PC-3 (cell line): ENCODE results near the gene SFSWAP. TPM values are rescaled to one million over a fixed set of nuclear protein-coding genes. Genes with fewer than 3 reads are reported as not detected.
"Not testable (repeated sequence)": the region's sequence is repeated elsewhere in the genome, so short reads cannot be mapped to it uniquely, and the experiment has no call there.

ENCODE experiments used
- ATAC-seq: fragments of 200-7000 bp; cut with Tn5 transposase; 2 replicates; pipeline ENCODE4 v1.9.1; 2020; ENCODE audit warnings: mild to moderate bottlenecking, moderate library complexity
- Bru-seq: library from RNA; stranded (reverse); fragments of 400-500 nt; gene quantifications from one replicate; lab custom pipeline; 2021; lab: Mats Ljungman, UMichigan
- BruChase-seq, 2 experiments: library from RNA; stranded (reverse); fragments of 400-500 nt; gene quantifications; one replicate each; lab custom pipeline; 2021; lab: Mats Ljungman, UMichigan
- BruUV-seq: library from RNA; stranded (reverse); fragments of 400-500 nt; replicated peaks from 2 replicates; lab custom pipeline; 2021; lab: Mats Ljungman, UMichigan
- CTCF ChIA-PET: fragments of 300-600 bp; sonication (Branson Sonifier 250); formaldehyde crosslinking; loops from one replicate; lab custom pipeline; 2022; ENCODE audit warnings: antibody characterized with exemption; lab: Charles Lee
- POLR2A ChIA-PET: fragments of 300-600 bp; sonication (Branson Sonifier 250); formaldehyde crosslinking; loops from one replicate; lab custom pipeline; 2022; ENCODE audit warnings: antibody characterized with exemption; ENCODE audit not compliant: unreplicated experiment; lab: Charles Lee
- DNase-seq: peaks from one replicate; pipeline ENCODE4 v3.0.0-alpha.2; 2015
- H2AFZ ChIP-seq: fragments of 300-600 bp; sonication (generic); 2 replicates; pipeline ENCODE4 v1.6.0; 2016; ENCODE audit warnings: antibody characterized with exemption, low read length
- H3F3A ChIP-seq: fragments of 300-600 bp; sonication (generic); one replicate; pipeline ENCODE4 v1.6.0; 2017; ENCODE audit warnings: antibody characterized with exemption, low read length, control low read depth, mild to moderate bottlenecking; ENCODE audit not compliant: unreplicated experiment
- H3K27ac ChIP-seq: fragments of 300-600 bp; sonication (generic); 2 replicates; pipeline ENCODE4 v1.5.1; 2016; ENCODE audit warnings: mild to moderate bottlenecking, low read length
- H3K27me3 ChIP-seq: fragments of 300-600 bp; sonication (generic); 2 replicates; pipeline ENCODE4 v1.6.1; 2016; ENCODE audit warnings: low read length, mixed read lengths
- H3K36me3 ChIP-seq: fragments of 300-600 bp; sonication (generic); 2 replicates; pipeline ENCODE4 v1.6.1; 2016; ENCODE audit warnings: low read depth, mixed run types, low read length, mixed read lengths
- H3K4me1 ChIP-seq: fragments of 300-600 bp; sonication (generic); 2 replicates; pipeline ENCODE4 v1.5.1; 2016; ENCODE audit warnings: low read length; ENCODE audit not compliant: insufficient read depth
- H3K4me2 ChIP-seq: fragments of 300-600 bp; sonication (generic); 2 replicates; pipeline ENCODE4 v1.6.0; 2016; ENCODE audit warnings: low read length
- H3K4me3 ChIP-seq: fragments of 300-600 bp; sonication (generic); 2 replicates; pipeline ENCODE4 v1.5.1; 2016; ENCODE audit warnings: mild to moderate bottlenecking, low read length, mixed read lengths
- H3K79me2 ChIP-seq: fragments of 300-600 bp; sonication (generic); 2 replicates; pipeline ENCODE4 v1.6.1; 2017; ENCODE audit warnings: low read length, mixed read lengths
- H3K9ac ChIP-seq: fragments of 300-600 bp; sonication (generic); 2 replicates; pipeline ENCODE4 v1.6.0; 2016; ENCODE audit warnings: mild to moderate bottlenecking, low read length
- H3K9me2 ChIP-seq: fragments of 300-600 bp; sonication (generic); replicated peaks from 2 replicates; pipeline ENCODE4 v1.6.1; 2016; ENCODE audit warnings: mixed run types, low read length, mixed read lengths
- H3K9me3 ChIP-seq: fragments of 300-600 bp; sonication (generic); 2 replicates; pipeline ENCODE4 v1.6.1; 2016; ENCODE audit warnings: low read length, mixed read lengths
- H4K20me1 ChIP-seq: fragments of 300-600 bp; sonication (generic); 2 replicates; pipeline ENCODE4 v1.6.1; 2016; ENCODE audit warnings: low read length, mixed read lengths
- EZH2 ChIP-seq: fragments of 300-600 bp; sonication (generic); IDR thresholded peaks from one replicate; pipeline ENCODE4 v1.6.1; 2017; ENCODE audit warnings: antibody characterized with exemption, mild to moderate bottlenecking, low read length; ENCODE audit not compliant: unreplicated experiment
- EZH2phosphoT487 ChIP-seq: fragments of 300-600 bp; sonication (generic); IDR thresholded peaks from 2 replicates; pipeline ENCODE4 v1.6.1; 2018; ENCODE audit warnings: mild to moderate bottlenecking, antibody characterized with exemption, low read length, borderline replicate concordance
- intact Hi-C: fragments of 100-400 bp; cut with micrococcal nuclease; formaldehyde crosslinking; loops from 2 replicates; pipeline ENCODE4 v1.9.0; 2023
- long read RNA-seq: library from polyadenylated mRNA; unstranded; transcript quantifications from one replicate; pipeline ENCODE4 v2.0.0, GENCODE V29; 2021; ENCODE audit not compliant: unreplicated experiment
- total RNA-seq: library from RNA; depleted of rRNA; stranded (reverse); fragments of >200 nt; gene quantifications from 2 replicates; pipeline ENCODE4 v1.2.3, GENCODE V29; 2014; rRNA removed
- TF ChIP-seq, protein P1 (sequence below): fragments of 300-600 bp; sonication (generic); conservative IDR thresholded peaks from 2 replicates; pipeline ENCODE4 v1.5.1; 2017; ENCODE audit warnings: antibody characterized with exemption, low read depth, mild to moderate bottlenecking, low read length

SFSWAP gene
- total RNA-seq (57.5 and 64.3 TPM in 2 replicates), Bru-seq, nascent RNA (percentile 92 among the genes with signal in this experiment), BruChase-seq, experiment 1, labeled RNA remaining after a 6-hour chase (percentile 88 among the genes with signal in this experiment), BruChase-seq, experiment 2, labeled RNA remaining after a 2-hour chase (percentile 90 among the genes with signal in this experiment)
- long read RNA-seq, full-length matches to known transcripts: 7 of 166 reads
- long read RNA-seq, partial matches to known transcripts: 135 of 166 reads
- long read RNA-seq, other reads (novel, unspliced or antisense): 24 of 166 reads

GRCh38 chr12:131710464-131711457, at the start of gene SFSWAP:
SFSWAP (plus strand) TSS chr12:131711090; CDS start chr12:131711230, 140 bp downstream.
- Histone ChIP-seq H2AFZ (peak within 1 kb of the TSS; percentile 99), H3K79me2 (peaks cover 36% of the 10 kb centered on the region), H3K9me3 (no peaks in the 10 kb centered on the region), H3K27me3 (no peaks in the 10 kb centered on the region), H3K9me2 (no peaks in the 10 kb centered on the region), H3K4me1 (peaks cover 21% of the 10 kb centered on the region), H3K4me2 (peak within 1 kb of the TSS; percentile 85), H3K4me3 (peak within 1 kb of the TSS; percentile 97), H4K20me1 (peaks cover 22% of the 10 kb centered on the region), H3K27ac (peak within 1 kb of the TSS; percentile 78), H3K36me3 (peaks cover 23% of the 10 kb centered on the region), H3F3A (no peaks in the 10 kb centered on the region), H3K9ac (peak within 1 kb of the TSS; percentile 96)
- peak; percentile 96 for ATAC-seq
- peak; percentile 67 for DNase-seq
- TF ChIP-seq, protein P1, sequence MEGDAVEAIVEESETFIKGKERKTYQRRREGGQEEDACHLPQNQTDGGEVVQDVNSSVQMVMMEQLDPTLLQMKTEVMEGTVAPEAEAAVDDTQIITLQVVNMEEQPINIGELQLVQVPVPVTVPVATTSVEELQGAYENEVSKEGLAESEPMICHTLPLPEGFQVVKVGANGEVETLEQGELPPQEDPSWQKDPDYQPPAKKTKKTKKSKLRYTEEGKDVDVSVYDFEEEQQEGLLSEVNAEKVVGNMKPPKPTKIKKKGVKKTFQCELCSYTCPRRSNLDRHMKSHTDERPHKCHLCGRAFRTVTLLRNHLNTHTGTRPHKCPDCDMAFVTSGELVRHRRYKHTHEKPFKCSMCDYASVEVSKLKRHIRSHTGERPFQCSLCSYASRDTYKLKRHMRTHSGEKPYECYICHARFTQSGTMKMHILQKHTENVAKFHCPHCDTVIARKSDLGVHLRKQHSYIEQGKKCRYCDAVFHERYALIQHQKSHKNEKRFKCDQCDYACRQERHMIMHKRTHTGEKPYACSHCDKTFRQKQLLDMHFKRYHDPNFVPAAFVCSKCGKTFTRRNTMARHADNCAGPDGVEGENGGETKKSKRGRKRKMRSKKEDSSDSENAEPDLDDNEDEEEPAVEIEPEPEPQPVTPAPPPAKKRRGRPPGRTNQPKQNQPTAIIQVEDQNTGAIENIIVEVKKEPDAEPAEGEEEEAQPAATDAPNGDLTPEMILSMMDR: no peak
- TF ChIP-seq EZH2: no peak
- TF ChIP-seq EZH2phosphoT487: no peak
- BruUV-seq: no TSS peak
- intact Hi-C loops: no loop called here
- ChIA-PET CTCF (no interaction called here), POLR2A (interaction anchor here (0.7 kb wide), 1 partner anchor 41 kb away, joined by 3 read pairs; no protein-coding TSS in a partner anchor)

DNA sequence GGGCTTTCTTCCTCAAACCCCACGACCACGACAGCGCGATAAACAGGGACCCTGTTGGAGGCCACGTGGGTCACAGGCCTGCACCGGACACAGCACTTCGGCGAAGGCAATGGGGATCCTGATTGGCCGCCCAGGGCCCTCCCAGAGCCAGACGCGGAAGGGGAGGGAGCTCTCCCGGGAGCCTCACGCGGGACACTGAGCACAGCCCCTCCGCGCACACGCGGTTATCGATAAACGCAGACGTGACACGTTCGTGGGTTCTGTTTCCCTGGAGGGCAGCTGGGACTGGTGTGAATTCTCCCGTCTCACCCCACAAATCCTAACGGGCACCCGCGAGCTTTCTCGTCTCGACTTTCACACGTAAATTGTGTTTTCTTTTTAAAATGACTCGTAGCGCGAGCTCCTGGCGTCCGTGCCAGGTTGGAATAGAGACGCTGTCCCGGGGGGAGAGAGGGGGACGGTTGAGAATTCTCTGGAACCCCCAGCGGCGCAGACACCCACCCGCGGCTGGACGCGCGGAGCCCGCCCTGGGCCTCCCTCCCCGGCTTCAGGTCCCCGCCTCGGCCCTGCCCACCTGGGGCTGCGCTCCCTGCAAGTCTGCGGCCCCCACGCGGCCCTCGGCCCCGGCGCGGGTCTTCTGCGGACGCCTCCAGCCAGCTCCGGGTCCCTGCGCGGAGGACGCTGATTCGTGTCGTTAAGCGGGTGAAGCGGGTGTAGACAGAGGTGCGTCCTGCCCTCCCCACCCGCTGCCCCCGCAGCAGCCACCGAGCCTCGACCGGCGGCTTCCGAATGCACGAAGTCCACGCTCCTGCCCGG, 49.5 kb upstream of the SFSWAP start:
- H4K20me1 ChIP-seq, DNase-seq, CTCF ChIA-PET, H3K4me1 ChIP-seq, H3K4me3 ChIP-seq, H3K27ac ChIP-seq, POLR2A ChIA-PET, H3K36me3 ChIP-seq, H3K9ac ChIP-seq, ATAC-seq, H3F3A ChIP-seq, BruUV-seq, H3K9me3 ChIP-seq, H3K4me2 ChIP-seq, H3K9me2 ChIP-seq, intact Hi-C loops, H3K79me2 ChIP-seq, H2AFZ ChIP-seq: not testable (repeated sequence)
- H3K27me3 ChIP-seq: peaks cover 12% of the 10 kb centered on the region; the same call in 1 of the 2 replicates

GRCh38 chr12:131661986-131662288, 49.0 kb upstream of the SFSWAP start:
- H3K4me3 ChIP-seq, POLR2A ChIA-PET, H3K79me2 ChIP-seq, H3K27ac ChIP-seq, H3K4me2 ChIP-seq, ATAC-seq, DNase-seq, H3K9me2 ChIP-seq, H3K4me1 ChIP-seq, H3K9me3 ChIP-seq, CTCF ChIA-PET, H2AFZ ChIP-seq, BruUV-seq, intact Hi-C loops, H3K9ac ChIP-seq, H3K36me3 ChIP-seq, H3F3A ChIP-seq, H4K20me1 ChIP-seq: not testable (repeated sequence)
- peaks cover 13% of the 10 kb centered on the region for H3K27me3 ChIP-seq

DNA sequence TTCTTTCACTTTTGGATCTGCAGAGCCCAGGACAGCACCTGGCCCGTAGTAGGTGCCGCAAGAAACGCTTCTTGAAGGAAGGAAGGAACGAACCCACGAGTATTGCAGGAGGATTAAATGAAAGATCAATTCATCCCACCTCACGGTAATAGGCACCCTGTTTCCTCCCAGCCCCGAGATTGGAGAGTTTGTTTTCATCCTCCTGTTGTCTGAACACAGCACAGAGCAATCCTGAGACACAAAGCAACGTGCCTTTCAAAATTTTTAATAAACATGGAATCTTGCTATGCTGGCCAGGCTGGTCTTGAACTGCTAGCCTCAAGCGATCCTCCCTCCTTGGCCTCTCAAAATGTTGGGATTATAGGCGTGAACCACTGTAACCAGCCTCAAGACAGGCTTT, 48.5 kb upstream of the SFSWAP start:
- CTCF ChIA-PET: not testable (repeated sequence)

DNA sequence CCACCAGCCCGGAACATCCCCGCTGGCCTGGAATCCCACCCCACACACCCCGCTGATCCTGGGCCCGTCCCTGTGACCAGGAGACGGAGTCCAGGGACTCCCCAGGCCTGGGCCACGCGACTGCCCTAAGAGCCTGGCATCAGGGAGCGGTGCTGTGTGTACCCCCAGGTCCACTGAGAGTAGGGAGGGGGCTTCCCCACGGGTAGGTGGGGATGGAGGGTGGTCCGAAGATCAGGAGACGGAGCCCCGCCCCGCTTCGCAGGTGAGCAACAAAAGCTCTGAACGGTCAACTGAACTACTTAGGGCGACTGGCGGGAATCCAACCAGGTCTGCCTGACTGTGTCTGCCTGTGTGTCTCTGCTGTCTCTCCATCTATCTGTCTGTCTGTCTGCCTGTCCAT, 45.2 kb upstream of the SFSWAP start:
- intact Hi-C loops, POLR2A ChIA-PET: not testable (repeated sequence)

More for the DNA sequence above, 48.5 kb upstream of the SFSWAP start:
- H3K9me2 ChIP-seq, H3K36me3 ChIP-seq, H3K4me1 ChIP-seq, H3K9me3 ChIP-seq, BruUV-seq, ATAC-seq, H3K79me2 ChIP-seq, DNase-seq, H3K4me3 ChIP-seq, H3K9ac ChIP-seq, H3F3A ChIP-seq, H3K4me2 ChIP-seq, H4K20me1 ChIP-seq, intact Hi-C loops, POLR2A ChIA-PET, H2AFZ ChIP-seq, H3K27ac ChIP-seq: not testable (repeated sequence)
- peaks cover 17% of the 10 kb centered on the region for H3K27me3 ChIP-seq

More for the DNA sequence above, 45.2 kb upstream of the SFSWAP start:
- H2AFZ ChIP-seq, BruUV-seq, H4K20me1 ChIP-seq, H3K4me2 ChIP-seq, ATAC-seq, H3K9me2 ChIP-seq, H3F3A ChIP-seq, H3K36me3 ChIP-seq, H3K9me3 ChIP-seq, H3K9ac ChIP-seq, CTCF ChIA-PET, H3K79me2 ChIP-seq, H3K27ac ChIP-seq, H3K4me3 ChIP-seq, DNase-seq, H3K4me1 ChIP-seq: not testable (repeated sequence)
- peaks cover 38% of the 10 kb centered on the region for H3K27me3 ChIP-seq
